ENCODE data around the gene TGFA.

The TGFA gene

GRCh38 chr2:70574618-70575017 lies 21.0 kb upstream of the TGFA start:
- H3K4me3 ChIP-seq (replicated peaks; ENCODE audit: low read depth, low read length) = no peak overlapping the region
- TF ChIP-seq, protein P1, sequence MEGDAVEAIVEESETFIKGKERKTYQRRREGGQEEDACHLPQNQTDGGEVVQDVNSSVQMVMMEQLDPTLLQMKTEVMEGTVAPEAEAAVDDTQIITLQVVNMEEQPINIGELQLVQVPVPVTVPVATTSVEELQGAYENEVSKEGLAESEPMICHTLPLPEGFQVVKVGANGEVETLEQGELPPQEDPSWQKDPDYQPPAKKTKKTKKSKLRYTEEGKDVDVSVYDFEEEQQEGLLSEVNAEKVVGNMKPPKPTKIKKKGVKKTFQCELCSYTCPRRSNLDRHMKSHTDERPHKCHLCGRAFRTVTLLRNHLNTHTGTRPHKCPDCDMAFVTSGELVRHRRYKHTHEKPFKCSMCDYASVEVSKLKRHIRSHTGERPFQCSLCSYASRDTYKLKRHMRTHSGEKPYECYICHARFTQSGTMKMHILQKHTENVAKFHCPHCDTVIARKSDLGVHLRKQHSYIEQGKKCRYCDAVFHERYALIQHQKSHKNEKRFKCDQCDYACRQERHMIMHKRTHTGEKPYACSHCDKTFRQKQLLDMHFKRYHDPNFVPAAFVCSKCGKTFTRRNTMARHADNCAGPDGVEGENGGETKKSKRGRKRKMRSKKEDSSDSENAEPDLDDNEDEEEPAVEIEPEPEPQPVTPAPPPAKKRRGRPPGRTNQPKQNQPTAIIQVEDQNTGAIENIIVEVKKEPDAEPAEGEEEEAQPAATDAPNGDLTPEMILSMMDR (IDR thresholded peaks at IDR 0.05; ENCODE audit: low read length, missing control alignments) = no peak
- no peak for DNase-seq (ENCODE audit: low read depth)

DNA sequence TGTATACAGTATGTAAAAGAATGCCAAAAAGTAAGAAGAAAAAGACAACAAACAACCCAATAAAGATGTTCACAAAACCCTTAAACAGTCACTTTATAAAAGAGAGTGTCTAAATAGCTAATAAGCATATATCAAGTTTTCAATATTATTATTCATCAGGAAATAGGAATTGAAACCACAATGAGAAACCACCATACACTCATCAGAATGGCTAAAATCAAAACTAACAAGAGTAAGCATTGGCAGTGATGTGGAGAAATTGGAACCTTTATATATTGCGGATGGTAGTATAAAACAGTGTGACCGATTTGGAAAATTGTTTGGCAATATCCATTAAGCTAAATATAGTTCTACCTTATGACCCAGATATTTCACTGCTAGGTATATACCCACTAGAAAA lies 20.5 kb upstream of the TGFA start:
- no peak overlapping the region for H3K4me3 ChIP-seq (replicated peaks; ENCODE audit: low read depth, low read length)
- no peak for DNase-seq (ENCODE audit: low read depth)
- TF ChIP-seq, protein P1 (IDR thresholded peaks at IDR 0.05; ENCODE audit: low read length, missing control alignments) = no peak

DNA sequence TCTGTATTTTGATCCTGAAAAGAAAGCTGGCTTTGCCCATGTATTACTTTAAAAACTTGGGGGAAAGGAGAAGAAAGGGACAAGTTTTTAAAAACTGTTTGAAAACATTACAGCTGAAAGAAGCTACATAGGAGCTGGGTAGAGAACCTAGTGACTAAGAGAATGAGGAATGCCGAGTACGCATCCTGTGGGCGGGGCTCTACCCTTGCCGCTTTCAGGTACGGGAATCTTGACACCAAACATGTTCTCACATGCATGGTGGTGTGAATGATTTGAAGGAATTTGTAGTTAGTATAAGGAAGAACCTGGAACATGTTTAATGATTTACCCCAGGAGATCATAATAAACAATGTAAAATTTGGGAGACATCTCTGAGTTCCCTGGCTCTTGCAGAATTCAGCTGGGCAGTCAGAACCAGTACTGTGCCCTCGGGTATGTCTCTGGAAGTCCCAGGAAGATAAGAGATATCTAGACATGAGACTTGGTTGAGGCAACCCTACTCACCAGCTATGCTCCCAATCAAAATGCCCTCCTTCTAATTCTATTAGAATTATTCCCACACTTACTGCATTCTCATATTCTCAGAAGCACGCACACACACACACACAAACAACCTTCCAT lies 16.5 kb upstream of the TGFA start:
- TF ChIP-seq, protein P1 (IDR thresholded peaks at IDR 0.05; ENCODE audit: low read length, missing control alignments) = no peak
- peak; percentile 18 for DNase-seq (ENCODE audit: low read depth)
- no peak overlapping the region for H3K4me3 ChIP-seq (replicated peaks; ENCODE audit: low read depth, low read length)

- no peak for DNase-seq (ENCODE audit: low read depth)
- TF ChIP-seq, protein P1 (IDR thresholded peaks at IDR 0.05; ENCODE audit: low read length, missing control alignments) = no peak
- no peak overlapping the region for H3K4me3 ChIP-seq (replicated peaks; ENCODE audit: low read depth, low read length)
Measured at GRCh38 chr2:70569559-70569958, 15.9 kb upstream of the TGFA start.

DNA sequence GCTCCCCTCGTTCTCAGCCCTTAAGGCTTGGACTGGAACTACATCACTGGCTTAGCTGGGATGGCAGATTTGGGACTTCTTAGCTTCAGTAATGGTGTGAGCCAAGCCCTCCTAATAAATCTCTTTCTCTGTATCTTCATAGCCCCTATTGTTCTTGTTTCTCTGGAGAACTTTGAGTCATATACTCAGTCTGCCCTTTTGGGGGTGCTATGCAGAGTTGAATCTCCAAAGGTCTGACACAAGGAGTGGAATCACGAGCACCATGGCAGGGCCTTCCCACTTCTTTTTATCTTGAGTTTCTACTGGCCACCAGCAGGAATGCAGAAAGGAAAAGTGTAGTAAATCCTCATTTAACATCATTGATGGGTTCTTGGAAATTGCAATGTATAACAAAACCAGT lies 13.3 kb upstream of the TGFA start:
- H3K4me3 ChIP-seq (replicated peaks; ENCODE audit: low read depth, low read length) = no peak overlapping the region
- no peak for DNase-seq (ENCODE audit: low read depth)
- TF ChIP-seq, protein P1 (IDR thresholded peaks at IDR 0.05; ENCODE audit: low read length, missing control alignments) = no peak

DNA sequence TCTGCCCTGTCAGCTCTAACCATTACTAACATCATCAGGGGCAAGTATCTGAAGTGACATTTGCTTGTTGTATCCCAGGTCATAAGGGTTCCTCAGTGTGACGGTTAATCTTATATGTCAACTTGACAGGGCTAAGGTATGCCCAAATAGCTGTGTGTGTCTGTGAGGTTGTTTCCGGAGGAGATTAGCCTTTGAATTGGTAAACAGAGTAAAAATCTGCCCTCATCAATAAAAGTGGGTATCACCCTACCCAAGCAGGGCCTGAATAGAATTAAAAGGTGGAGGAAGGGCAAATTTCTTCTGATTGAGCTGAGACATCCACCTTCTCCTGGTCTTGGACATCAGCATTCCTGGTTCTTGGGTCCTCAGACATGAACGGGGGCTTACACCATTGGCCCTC lies 12.8 kb upstream of the TGFA start:
- DNase-seq (ENCODE audit: low read depth) = no peak
- H3K4me3 ChIP-seq (replicated peaks; ENCODE audit: low read depth, low read length) = no peak overlapping the region
- TF ChIP-seq, protein P1 (IDR thresholded peaks at IDR 0.05; ENCODE audit: low read length, missing control alignments) = no peak

DNA sequence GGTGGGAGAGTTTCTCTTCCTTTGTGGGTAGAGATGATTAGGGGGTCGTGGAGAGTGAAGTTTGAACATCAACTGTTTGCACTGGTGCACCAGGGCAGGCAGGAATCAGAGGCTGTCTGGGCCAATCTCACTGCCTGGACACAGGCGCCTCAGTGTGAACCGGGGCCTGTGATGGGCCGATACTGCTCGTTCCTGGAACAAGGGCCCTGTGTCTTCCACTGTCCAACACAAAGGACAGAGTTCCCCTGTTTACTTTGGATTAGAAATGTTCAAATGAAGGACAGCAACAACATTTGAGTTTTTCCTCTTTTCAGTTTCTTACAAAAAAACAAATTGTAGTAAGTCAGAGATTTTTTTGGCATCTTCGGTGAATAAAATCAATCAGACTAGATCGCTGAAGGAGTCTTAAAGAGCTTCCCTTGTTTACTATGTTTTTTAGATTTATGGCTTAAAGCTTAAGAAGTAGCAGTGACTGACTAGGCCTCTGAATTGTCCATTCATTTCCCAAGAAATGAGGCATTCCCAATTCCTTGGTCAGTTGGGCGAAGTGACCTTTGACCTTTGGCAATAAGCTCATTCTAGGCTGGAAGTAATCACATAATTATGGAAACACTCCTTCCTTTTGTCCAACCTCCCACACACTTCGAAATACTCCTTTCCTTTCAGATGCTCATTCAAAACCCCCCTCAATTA lies 11.6 kb upstream of the TGFA start:
- TF ChIP-seq, protein P1 (IDR thresholded peaks at IDR 0.05; ENCODE audit: low read length, missing control alignments) = no peak
- H3K4me3 ChIP-seq (replicated peaks; ENCODE audit: low read depth, low read length) = no peak overlapping the region
- DNase-seq (ENCODE audit: low read depth) = no peak

Data from fibroblast of pulmonary artery (primary cell).